PC-9 (cell line): ENCODE measurements around the gene SLC39A9. TPM values are rescaled to one million over a fixed set of nuclear protein-coding genes. Genes with fewer than 3 reads are reported as not detected.

Experiments used
- BruUV-seq: library from RNA; stranded (reverse); fragments of 400-500 nt; replicated peaks from 2 replicates; lab custom pipeline; 2021; lab: Mats Ljungman, UMichigan
- CTCF ChIA-PET: fragments of 300-600 bp; sonication (Branson Sonifier 250); formaldehyde crosslinking; loops from one replicate; lab custom pipeline; 2022; ENCODE audit warnings: antibody characterized with exemption; lab: Charles Lee
- POLR2A ChIA-PET: fragments of 300-600 bp; sonication (Branson Sonifier 250); formaldehyde crosslinking; loops from one replicate; lab custom pipeline; 2022; ENCODE audit warnings: antibody characterized with exemption; ENCODE audit not compliant: unreplicated experiment; lab: Charles Lee
- DNase-seq, 2 experiments: peaks; one replicate each; pipeline versions ENCODE4 v3.0.0 to v3.0.0-alpha.2; 2015 to 2022; ENCODE audit warnings: mixed read lengths in 1 of 2
- H2AFZ ChIP-seq: fragments of 200-600 bp; sonication (generic); 2 replicates; pipeline ENCODE4 v1.8.1; 2017; ENCODE audit warnings: antibody characterized with exemption
- H3F3A ChIP-seq: fragments of 200-600 bp; sonication (generic); 2 replicates; pipeline ENCODE4 v1.8.1; 2017; ENCODE audit warnings: antibody characterized with exemption, mild to moderate bottlenecking, low read depth; ENCODE audit not compliant: insufficient read depth
- H3K27ac ChIP-seq: fragments of 200-600 bp; sonication (generic); 2 replicates; pipeline ENCODE4 v1.6.1; 2016; ENCODE audit warnings: mixed run types
- H3K27me3 ChIP-seq: fragments of 200-600 bp; sonication (generic); 2 replicates; pipeline ENCODE4 v1.6.1; 2016; ENCODE audit warnings: low read depth, mixed run types; ENCODE audit not compliant: insufficient read depth
- H3K36me3 ChIP-seq: fragments of 200-600 bp; sonication (generic); 2 replicates; pipeline ENCODE4 v1.6.1; 2016; ENCODE audit warnings: low read depth, mixed run types
- H3K4me1 ChIP-seq: fragments of 200-600 bp; sonication (generic); replicated peaks from 2 replicates; pipeline ENCODE4 v1.6.1; 2016; ENCODE audit warnings: mixed run types; ENCODE audit not compliant: insufficient read depth
- H3K4me2 ChIP-seq: fragments of 200-600 bp; sonication (generic); 2 replicates; pipeline ENCODE4 v1.6.1; 2017; ENCODE audit warnings: mixed run types
- H3K4me3 ChIP-seq: fragments of 200-600 bp; sonication (generic); 2 replicates; pipeline ENCODE4 v1.6.1; 2016; ENCODE audit warnings: mixed run types
- H3K79me2 ChIP-seq: fragments of 200-600 bp; sonication (generic); 2 replicates; pipeline ENCODE4 v1.6.1; 2017; ENCODE audit warnings: low read depth, mixed run types
- H3K9me2 ChIP-seq: fragments of 200-600 bp; sonication (generic); 2 replicates; pipeline ENCODE4 v1.8.1; 2017; ENCODE audit warnings: mild to moderate bottlenecking; ENCODE audit not compliant: insufficient read depth
- H3K9me3 ChIP-seq: fragments of 200-600 bp; sonication (generic); 2 replicates; pipeline ENCODE4 v1.8.1; 2016; ENCODE audit warnings: low read depth; ENCODE audit not compliant: insufficient read depth
- H4K20me1 ChIP-seq: fragments of 200-600 bp; sonication (generic); 2 replicates; pipeline ENCODE4 v1.8.1; 2017; ENCODE audit not compliant: insufficient read depth
- EZH2 ChIP-seq: fragments of 200-600 bp; sonication (generic); IDR thresholded peaks from 2 replicates; pipeline ENCODE4 v1.8.0; 2017; ENCODE audit warnings: antibody characterized with exemption, low read depth
- intact Hi-C: fragments of 100-400 bp; cut with micrococcal nuclease; formaldehyde crosslinking; loops from one replicate; pipeline ENCODE4 v1.10.0; 2022; ENCODE audit not compliant: unreplicated experiment
- total RNA-seq: library from RNA; stranded (reverse); gene quantifications from 2 replicates; pipeline ENCODE4 v1.2.3, GENCODE V29; 2021
- TF ChIP-seq, protein P1 (sequence below): fragments of 200-600 bp; sonication (generic); conservative IDR thresholded peaks from 2 replicates; pipeline ENCODE4 v1.6.1; 2017; ENCODE audit warnings: mixed run types, antibody characterized with exemption, mild to moderate bottlenecking, moderate library complexity

Gene SLC39A9
- total RNA-seq, 1 experiment from 2014 or later = 95.1 TPM

DNA sequence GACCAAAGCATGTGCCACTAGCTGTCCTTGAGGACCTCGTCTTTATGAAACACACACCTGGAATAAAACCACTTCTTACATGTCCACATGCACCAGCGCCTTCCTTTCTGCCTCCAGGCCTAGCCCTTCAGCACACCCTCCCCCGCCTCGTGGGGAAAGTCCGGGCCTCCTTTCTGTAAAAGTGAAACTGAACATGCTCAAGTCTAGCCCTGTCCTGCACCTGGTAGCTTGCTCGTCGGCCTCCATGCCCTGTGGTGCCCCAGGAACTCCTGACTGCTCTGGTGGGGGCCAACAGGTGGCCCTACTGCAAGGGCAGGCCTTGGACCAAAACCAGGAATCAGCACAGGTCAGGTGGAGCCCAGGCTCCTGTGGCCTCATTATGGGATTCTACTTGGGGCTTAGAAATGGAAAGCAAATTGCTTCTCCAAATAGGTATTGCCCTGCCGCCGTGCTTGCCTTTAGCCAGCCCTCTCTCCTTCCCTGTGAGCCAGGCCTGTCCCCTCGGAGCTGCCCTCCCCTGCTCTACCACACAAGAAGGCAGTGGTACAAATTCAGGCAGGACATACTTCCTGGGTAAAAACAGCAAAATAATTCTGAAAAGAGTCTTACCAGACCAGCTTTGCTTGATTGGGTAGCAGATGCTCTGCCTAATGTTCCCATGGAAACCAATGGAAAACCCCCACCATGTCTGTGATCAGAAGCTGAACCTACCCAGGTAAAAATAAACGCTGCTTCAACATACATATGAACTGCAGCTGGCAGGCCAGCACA lies 43.9 kb upstream of the SLC39A9 start:
- Histone ChIP-seq H3K36me3 (no peaks in the 10 kb centered on the region), H3F3A (no peaks in the 10 kb centered on the region), H3K4me1 (no peaks in the 10 kb centered on the region), H3K9me3 (no peaks in the 10 kb centered on the region), H3K79me2 (no peaks in the 10 kb centered on the region), H3K4me3 (no peak overlapping the region), H3K27ac (no peak overlapping the region), H3K4me2 (no peak overlapping the region), H2AFZ (no peak overlapping the region), H3K9me2 (no peaks in the 10 kb centered on the region), H3K27me3 (no peaks in the 10 kb centered on the region), H4K20me1 (no peaks in the 10 kb centered on the region)
- intact Hi-C loops = no loop called here
- no TSS peak for BruUV-seq
- CTCF ChIA-PET = no interaction called here
- DNase-seq = no peak
- POLR2A ChIA-PET = no interaction called here
- TF ChIP-seq, protein P1, sequence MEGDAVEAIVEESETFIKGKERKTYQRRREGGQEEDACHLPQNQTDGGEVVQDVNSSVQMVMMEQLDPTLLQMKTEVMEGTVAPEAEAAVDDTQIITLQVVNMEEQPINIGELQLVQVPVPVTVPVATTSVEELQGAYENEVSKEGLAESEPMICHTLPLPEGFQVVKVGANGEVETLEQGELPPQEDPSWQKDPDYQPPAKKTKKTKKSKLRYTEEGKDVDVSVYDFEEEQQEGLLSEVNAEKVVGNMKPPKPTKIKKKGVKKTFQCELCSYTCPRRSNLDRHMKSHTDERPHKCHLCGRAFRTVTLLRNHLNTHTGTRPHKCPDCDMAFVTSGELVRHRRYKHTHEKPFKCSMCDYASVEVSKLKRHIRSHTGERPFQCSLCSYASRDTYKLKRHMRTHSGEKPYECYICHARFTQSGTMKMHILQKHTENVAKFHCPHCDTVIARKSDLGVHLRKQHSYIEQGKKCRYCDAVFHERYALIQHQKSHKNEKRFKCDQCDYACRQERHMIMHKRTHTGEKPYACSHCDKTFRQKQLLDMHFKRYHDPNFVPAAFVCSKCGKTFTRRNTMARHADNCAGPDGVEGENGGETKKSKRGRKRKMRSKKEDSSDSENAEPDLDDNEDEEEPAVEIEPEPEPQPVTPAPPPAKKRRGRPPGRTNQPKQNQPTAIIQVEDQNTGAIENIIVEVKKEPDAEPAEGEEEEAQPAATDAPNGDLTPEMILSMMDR = no peak
- no peak for TF ChIP-seq EZH2

DNA sequence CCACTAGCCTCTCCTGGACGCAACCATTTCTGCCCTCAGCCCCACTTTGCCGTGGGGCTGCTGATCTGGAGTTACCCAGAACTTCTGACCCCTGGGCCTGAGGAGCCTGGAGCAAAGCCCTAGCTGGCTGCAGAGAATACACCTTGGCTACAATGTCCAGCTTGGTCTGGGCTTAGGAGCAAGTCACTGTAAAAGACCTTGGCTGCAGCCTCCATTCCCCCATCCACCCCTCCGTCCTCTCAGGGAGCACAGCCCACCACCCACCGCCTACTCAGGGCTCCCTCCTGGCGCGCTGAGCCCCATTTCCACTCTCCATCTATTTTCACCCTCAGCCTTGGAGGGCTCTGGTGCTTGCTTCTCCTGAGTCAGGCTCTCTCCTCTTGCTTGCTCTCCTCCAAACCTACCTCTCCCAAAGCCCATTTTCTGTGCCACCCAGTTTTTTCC lies 43.3 kb upstream of the SLC39A9 start:
- ChIA-PET CTCF (no interaction called here), POLR2A (no interaction called here)
- Histone ChIP-seq H3K36me3 (no peaks in the 10 kb centered on the region), H3K4me2 (no peak overlapping the region), H3K79me2 (no peaks in the 10 kb centered on the region), H3K4me3 (no peak overlapping the region), H4K20me1 (no peaks in the 10 kb centered on the region), H3K27me3 (no peaks in the 10 kb centered on the region), H3K9me3 (no peaks in the 10 kb centered on the region), H3K4me1 (no peaks in the 10 kb centered on the region), H3K9me2 (no peaks in the 10 kb centered on the region), H3K27ac (no peak overlapping the region), H2AFZ (no peak overlapping the region), H3F3A (no peaks in the 10 kb centered on the region)
- no peak for DNase-seq
- intact Hi-C loops = no loop called here
- BruUV-seq = no TSS peak
- TF ChIP-seq EZH2 = no peak
- TF ChIP-seq, protein P1 = no peak

DNA sequence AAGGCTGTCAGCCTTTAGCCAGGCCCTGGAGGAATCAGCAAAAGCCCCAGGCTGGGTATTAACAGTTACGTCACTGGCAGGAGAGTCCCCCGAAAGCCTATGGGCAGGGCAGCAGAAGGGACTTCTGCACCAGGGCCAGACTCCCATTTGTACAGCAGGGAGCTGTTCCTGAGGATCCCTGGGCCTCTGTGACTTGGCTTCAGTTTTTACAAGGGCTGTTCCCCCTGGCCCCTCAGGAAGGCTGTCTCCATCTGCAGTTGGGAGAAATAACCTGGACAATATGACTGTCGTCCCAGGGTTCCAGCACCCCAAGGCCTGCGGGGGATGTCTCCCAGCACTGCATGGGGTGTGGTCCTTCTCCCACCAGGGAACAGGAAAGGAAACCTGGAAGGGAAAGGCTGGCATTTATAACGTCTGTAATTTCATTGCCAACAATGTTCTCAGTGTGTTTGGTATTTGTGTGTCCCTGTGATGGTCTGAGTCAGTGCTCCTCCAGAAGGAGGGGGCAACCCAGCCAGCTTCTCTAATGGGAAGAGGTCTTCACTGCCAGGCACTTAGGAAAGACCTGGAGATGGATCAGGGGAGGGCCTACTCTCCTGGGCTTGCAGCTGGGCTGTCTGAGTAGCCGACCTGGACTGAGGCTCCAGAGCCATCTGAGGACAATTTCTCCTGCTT lies 42.7 kb upstream of the SLC39A9 start:
- no peaks in the 10 kb centered on the region for H3K9me2 ChIP-seq
- TF ChIP-seq, protein P1 = no peak
- no peak for TF ChIP-seq EZH2
- CTCF ChIA-PET = no interaction called here
- no peak overlapping the region for H3K4me3 ChIP-seq
- H3K27me3 ChIP-seq = no peaks in the 10 kb centered on the region
- no peak overlapping the region for H2AFZ ChIP-seq
- intact Hi-C loops = no loop called here
- no TSS peak for BruUV-seq
- no peaks in the 10 kb centered on the region for H3K79me2 ChIP-seq
- H3K4me1 ChIP-seq = no peaks in the 10 kb centered on the region
- H3K9me3 ChIP-seq = no peaks in the 10 kb centered on the region
- no peak for DNase-seq
- POLR2A ChIA-PET = no interaction called here
- no peaks in the 10 kb centered on the region for H3K36me3 ChIP-seq
- no peaks in the 10 kb centered on the region for H3F3A ChIP-seq
- H3K27ac ChIP-seq = no peak overlapping the region
- no peaks in the 10 kb centered on the region for H4K20me1 ChIP-seq
- H3K4me2 ChIP-seq = no peak overlapping the region
